ENCODE data around the gene FAT1. TPM values are rescaled to one million over a fixed set of nuclear protein-coding genes. Genes with fewer than 3 reads are reported as not detected.

Gene FAT1, protein sequence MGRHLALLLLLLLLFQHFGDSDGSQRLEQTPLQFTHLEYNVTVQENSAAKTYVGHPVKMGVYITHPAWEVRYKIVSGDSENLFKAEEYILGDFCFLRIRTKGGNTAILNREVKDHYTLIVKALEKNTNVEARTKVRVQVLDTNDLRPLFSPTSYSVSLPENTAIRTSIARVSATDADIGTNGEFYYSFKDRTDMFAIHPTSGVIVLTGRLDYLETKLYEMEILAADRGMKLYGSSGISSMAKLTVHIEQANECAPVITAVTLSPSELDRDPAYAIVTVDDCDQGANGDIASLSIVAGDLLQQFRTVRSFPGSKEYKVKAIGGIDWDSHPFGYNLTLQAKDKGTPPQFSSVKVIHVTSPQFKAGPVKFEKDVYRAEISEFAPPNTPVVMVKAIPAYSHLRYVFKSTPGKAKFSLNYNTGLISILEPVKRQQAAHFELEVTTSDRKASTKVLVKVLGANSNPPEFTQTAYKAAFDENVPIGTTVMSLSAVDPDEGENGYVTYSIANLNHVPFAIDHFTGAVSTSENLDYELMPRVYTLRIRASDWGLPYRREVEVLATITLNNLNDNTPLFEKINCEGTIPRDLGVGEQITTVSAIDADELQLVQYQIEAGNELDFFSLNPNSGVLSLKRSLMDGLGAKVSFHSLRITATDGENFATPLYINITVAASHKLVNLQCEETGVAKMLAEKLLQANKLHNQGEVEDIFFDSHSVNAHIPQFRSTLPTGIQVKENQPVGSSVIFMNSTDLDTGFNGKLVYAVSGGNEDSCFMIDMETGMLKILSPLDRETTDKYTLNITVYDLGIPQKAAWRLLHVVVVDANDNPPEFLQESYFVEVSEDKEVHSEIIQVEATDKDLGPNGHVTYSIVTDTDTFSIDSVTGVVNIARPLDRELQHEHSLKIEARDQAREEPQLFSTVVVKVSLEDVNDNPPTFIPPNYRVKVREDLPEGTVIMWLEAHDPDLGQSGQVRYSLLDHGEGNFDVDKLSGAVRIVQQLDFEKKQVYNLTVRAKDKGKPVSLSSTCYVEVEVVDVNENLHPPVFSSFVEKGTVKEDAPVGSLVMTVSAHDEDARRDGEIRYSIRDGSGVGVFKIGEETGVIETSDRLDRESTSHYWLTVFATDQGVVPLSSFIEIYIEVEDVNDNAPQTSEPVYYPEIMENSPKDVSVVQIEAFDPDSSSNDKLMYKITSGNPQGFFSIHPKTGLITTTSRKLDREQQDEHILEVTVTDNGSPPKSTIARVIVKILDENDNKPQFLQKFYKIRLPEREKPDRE (N-terminal part only)
- 161 and 172 TPM in 2 replicates for total RNA-seq

GRCh38 chr4:186723292-186724057 is at the start of gene FAT1:
TSS of gene FAT1 (minus strand) at chr4:186723856. CDS start at chr4:186709827, 14,029 bp downstream.

DNA sequence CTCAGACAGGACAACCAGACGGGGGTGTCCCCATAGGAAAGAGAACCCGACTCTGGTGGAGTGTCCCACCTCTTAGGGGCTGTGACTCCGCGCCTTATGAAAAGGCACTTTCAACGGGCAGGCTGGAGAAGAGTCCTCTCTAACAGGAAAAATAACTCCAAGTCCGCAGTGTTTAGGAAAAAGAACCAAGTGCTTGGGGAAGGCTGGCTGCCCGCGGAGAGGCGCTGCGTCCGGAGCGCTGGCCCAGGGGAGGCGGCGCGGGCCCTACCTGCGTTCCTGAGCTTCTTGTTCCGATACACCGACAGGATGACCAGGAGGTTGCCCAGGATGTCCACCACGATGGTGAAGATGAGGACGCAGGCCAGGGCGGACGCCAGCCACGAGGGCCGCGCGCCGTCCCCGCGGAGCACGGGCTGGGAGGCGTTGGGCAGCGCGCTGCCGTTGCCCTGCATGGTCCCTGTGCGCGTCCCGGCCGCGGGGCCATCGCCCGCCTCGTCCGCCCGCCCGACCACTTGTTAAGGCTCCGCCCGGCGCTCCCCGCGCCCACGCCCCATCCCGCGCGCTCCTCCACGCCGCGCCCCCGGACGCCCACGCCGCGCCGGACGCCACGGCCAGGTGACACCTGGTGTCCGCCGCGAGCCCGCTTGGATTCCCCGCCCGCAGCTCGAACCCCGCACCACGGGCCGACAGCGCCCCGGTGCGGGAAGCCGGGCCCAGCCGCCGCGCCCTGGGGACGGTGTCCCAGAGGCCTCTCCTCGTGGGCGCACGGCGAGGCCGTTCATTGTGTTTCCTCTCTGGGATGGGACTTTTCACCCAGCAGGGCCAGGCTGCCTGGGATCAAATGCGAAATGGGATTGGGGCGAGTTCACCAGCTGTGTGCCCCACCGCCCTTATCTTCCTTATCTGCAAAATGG is 168.5 kb downstream of the FAT1 start, which contains the start of gene MTNR1A:
MTNR1A (minus strand) TSS at position 654 of the 914 bp plus-strand sequence; CDS start at position 452, 202 bp downstream.

Other genes starting within 250 kb of the FAT1 start
- gene MTNR1A, start 168.3 kb downstream of the FAT1 start, total RNA-seq, result under 0.01 TPM in 1 of 2 replicates, not detected in the other

Data from subcutaneous preadipocyte (primary cell).